ENCODE data around the gene PHF11.

DNA sequence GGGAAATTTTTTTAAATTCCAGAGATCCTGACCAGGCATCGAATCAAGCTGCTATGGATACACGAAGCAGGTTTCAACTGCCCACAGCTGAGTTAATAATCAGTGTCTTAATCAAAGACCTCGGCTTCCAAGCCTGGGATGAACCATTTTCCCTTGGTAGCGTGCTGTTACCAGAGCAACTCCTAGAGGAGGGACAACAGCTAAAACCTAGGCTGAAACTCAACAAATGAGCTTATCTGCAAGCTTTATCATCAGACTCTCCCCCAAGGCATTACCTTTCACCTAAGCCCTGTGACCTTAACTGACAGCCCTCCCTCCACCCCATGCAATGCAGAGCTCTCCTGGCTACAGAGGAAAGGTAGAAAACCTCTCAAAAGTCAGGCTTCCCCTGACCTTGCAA lies 49.9 kb downstream of the PHF11 start:
- TF ChIP-seq CTCF (IDR thresholded peaks at IDR 0.05) (no peak), POLR2A (IDR thresholded peaks at IDR 0.05) (no peak)
